AG09319 (cell line): ENCODE results near the gene CTAG1B.
"Not testable (repeated sequence)": the region's sequence is repeated elsewhere in the genome, so short reads cannot be mapped to it uniquely, and the experiment has no call there.

Experiments
- DNase-seq: peaks from one replicate; pipeline ENCODE4 v3.0.0-alpha.2; 2010; ENCODE audit warnings: low read depth; ENCODE audit errors: extremely low read depth
- TF ChIP-seq, protein P1 (sequence below): IDR thresholded peaks from 2 replicates; pipeline ENCODE4 v1.5.1; 2011; ENCODE audit warnings: low read depth, mild to moderate bottlenecking, inconsistent platforms, low read length, moderate library complexity

Gene CTAG1B

DNA sequence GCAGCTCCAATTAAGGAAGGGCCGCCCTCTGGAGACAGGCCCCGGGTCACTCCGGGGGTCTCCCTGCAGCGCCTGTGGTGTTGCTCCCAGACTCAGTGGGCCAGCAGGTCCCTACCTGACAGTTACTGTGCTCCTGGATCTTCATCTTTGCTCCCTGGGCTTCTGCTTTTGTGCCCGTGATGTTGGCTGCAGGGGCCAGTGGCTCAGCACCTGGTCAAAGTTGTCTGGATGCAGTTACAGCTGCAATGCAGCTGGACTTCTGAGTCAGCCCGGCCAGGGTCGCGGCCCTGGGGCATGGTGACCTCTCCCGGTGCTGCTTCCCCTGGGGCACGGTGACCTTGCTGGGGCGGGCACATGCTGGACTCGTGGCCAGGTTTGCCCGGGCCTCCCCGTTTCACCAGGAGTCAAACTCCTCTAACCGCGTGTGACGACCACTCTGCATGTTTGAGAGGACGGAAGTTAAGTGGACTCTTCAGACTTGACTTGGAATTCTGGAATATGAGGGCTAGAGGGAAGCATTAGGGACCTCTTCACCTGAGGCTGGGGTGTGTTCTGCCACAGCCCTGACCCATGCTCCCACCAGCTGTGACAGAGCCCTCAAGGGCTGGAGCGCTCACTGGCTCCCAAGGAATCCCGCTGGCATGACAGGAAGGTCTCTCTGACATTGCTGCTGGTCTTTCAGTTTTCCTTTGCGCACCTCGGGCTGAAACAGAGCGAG, 30.6 kb upstream of the CTAG1B start:
- TF ChIP-seq, protein P1, sequence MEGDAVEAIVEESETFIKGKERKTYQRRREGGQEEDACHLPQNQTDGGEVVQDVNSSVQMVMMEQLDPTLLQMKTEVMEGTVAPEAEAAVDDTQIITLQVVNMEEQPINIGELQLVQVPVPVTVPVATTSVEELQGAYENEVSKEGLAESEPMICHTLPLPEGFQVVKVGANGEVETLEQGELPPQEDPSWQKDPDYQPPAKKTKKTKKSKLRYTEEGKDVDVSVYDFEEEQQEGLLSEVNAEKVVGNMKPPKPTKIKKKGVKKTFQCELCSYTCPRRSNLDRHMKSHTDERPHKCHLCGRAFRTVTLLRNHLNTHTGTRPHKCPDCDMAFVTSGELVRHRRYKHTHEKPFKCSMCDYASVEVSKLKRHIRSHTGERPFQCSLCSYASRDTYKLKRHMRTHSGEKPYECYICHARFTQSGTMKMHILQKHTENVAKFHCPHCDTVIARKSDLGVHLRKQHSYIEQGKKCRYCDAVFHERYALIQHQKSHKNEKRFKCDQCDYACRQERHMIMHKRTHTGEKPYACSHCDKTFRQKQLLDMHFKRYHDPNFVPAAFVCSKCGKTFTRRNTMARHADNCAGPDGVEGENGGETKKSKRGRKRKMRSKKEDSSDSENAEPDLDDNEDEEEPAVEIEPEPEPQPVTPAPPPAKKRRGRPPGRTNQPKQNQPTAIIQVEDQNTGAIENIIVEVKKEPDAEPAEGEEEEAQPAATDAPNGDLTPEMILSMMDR = no peak
- DNase-seq = no peak

DNA sequence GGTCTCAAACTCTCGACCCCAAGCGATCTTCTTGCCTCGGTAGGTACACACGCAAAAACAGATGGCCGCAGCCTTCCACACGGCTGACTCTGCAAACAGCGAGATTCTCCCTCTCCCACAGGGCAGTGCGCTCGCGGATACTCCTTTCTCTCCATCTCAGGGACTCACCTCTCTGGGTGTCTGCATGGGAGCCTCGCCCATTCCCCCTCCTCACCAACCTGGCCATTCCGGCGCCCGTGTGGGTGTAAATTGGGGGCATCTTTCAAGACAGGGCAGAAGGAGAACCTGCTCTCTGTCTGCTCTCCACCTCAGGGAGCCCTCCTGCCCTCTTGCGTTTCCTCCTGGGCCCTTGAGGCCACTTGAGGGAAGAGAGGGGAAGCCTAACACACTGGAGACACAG, 29.8 kb upstream of the CTAG1B start:
- TF ChIP-seq, protein P1 = no peak
- DNase-seq = no peak

GRCh38 chrX:154645745-154646378, 26.8 kb upstream of the CTAG1B start:
- not testable (repeated sequence) for DNase-seq

GRCh38 chrX:154643708-154644107, 24.6 kb upstream of the CTAG1B start:
- not testable (repeated sequence) for DNase-seq

- DNase-seq = not testable (repeated sequence)
Measured at GRCh38 chrX:154641740-154642139, 22.7 kb upstream of the CTAG1B start.

GRCh38 chrX:154633661-154634060, 14.6 kb upstream of the CTAG1B start:
- DNase-seq = not testable (repeated sequence)

- not testable (repeated sequence) for DNase-seq
Measured at GRCh38 chrX:154630949-154631348, 11.9 kb upstream of the CTAG1B start.

DNA sequence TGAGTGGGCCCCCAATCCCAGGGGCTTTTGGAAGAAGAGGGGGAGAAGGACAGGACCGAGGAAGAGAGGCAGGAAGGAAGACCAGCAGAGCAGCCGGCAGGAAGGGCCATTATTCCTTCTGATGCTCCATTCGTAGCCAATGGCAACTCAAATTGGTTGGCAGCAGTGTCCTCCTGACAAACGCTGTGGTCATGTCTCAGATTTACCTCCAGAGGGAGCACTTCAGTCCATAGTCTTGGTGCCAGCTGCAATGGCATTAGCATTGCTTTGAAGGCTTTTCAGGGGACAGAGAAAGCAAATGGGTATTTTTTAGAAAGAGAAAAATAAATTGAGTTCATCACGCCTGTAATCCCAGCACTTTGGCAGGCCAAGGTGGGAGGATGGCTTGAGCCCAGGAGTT, 9.9 kb upstream of the CTAG1B start:
- not testable (repeated sequence) for DNase-seq

- DNase-seq = not testable (repeated sequence)
Measured at GRCh38 chrX:154620767-154621414, 1.8 kb upstream of the CTAG1B start.

DNA sequence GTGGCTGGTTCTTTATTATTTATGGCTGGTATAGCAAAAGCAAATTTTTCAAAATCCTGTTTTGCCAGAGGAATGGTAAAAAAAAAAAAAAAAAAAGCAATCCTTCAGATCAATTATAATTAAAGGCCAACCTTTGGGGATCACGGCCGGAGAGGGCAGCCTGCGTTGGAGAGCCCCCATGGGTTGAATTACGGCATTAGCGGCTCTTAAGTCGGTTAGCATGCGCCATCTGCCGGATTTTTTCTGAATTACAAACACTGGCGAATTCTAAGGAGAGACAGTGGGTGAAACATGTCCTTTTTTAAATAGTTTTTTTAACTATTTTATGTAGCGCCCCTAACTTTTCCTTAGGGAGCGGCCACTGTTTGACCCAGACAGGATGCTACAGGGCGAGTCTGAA, 5.5 kb downstream of the CTAG1B start:
- DNase-seq = not testable (repeated sequence)

GRCh38 chrX:154611146-154611545, 7.9 kb downstream of the CTAG1B start:
- DNase-seq = not testable (repeated sequence)

DNA sequence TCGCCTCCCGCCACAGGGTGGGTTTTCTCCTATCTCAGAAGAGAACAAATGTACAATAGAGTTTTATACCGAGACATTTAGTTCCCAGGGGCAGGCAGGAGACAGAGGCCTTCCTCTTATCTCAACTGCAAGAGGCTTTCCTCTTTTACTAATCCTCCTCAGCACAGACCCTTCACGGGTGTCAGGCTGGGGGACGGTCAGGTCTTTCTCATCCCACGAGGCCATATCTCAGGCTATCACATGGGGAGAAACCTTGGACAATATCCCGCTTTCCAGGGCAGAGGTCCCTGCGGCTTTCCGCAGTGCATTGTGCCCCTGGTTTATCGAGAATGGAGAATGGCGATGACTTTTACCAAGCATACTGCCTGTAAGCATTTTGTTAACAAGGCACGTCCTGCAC, 10.3 kb downstream of the CTAG1B start:
- not testable (repeated sequence) for DNase-seq

DNA sequence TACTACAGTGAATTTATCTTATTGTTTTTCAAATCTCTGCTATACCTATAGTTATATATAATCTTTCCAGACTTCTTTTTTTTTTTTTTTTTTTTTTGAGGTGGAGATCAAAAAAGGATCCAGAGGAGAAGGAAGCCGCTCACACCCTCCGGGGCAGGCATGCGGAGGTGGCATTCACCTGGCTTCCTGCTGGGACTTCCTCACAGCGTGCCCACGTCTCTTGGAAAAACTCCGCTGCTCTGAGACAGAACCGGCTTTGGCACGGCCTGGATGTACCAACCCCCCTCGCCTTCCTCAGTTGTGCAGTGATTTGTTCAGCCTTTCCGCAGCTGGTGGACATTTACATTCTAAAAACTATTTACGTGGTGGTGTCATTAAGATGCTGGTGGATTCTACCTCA, 11.1 kb downstream of the CTAG1B start:
- not testable (repeated sequence) for DNase-seq
